Measurements from ENCODE around the gene EEF2KMT. TPM values are rescaled to one million over a fixed set of nuclear protein-coding genes. Genes with fewer than 3 reads are reported as not detected.

Gene EEF2KMT
- polyA plus RNA-seq, 1 of the 3 experiments (the other 2 are of a cell fraction): 12.9 TPM

DNA sequence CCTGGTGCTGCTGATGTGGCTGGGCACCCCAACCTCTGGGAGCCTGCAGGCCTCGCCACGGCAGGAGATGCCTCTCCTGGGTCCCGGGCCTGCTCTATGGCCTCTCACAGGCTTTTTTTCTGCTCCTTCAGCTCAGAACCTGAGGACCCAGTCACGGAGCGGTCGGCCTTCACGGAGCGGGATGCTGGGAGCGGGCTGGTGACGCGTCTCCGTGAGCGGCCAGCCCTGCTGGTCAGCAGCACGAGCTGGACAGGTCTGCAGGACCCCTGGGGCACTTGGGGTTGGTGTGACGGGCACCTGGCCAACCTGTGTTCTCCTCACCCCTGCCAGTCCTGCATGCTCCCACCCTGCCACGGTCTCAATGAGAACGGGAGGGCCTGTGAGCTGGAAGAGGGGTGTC lies 19.0 kb downstream of the EEF2KMT start:
- no peak for TF ChIP-seq MEF2A (IDR thresholded peaks at IDR 0.05; ENCODE audit: borderline replicate concordance, low read depth)
- no peak overlapping the region for H3K9ac ChIP-seq
- H3K4me2 ChIP-seq: no peak overlapping the region
- no peaks in the 10 kb centered on the region for H3K9me3 ChIP-seq
- H3F3A ChIP-seq (replicated peaks; ENCODE audit: insufficient read depth): no peaks in the 10 kb centered on the region
- no peaks in the 10 kb centered on the region for H3K27me3 ChIP-seq (ENCODE audit: insufficient read depth)
- H3K36me3 ChIP-seq (replicated peaks in 1 of 2; ENCODE audit: control insufficient read depth in 1 of 2, insufficient read depth in 2 of 2, low read length in 1 of 2): peaks cover 0 to 17% of the 10 kb centered on the region in 2 experiments
- no peak for DNase-seq
- no peak overlapping the region for H2AFZ ChIP-seq (ENCODE audit: low read depth)
- CTCF ChIA-PET: no interaction called here
- peaks cover 11% of the 10 kb centered on the region; the same call in 1 of the 2 replicates for H3K79me2 ChIP-seq (ENCODE audit: insufficient read depth)
- H3K4me1 ChIP-seq (ENCODE audit: control insufficient read depth in 1 of 2, insufficient read depth in 2 of 2, low read depth in 1 of 2, low read length in 1 of 2): no peaks in the 10 kb centered on the region
- no peaks in the 10 kb centered on the region for H3K9me2 ChIP-seq
- no peak overlapping the region for H3K4me3 ChIP-seq (ENCODE audit: low read depth in 2 of 2, low read length in 1 of 2)
- 72% methylated on average over 3 of the region's 17 CpGs for WGBS (ENCODE audit: low lambda C conversion rate)
- POLR2A ChIA-PET: no interaction called here
- no peak overlapping the region for H3K27ac ChIP-seq (ENCODE audit: low read depth in 2 of 2, low read length in 1 of 2)
- H4K20me1 ChIP-seq (ENCODE audit: insufficient read depth): no peaks in the 10 kb centered on the region

DNA sequence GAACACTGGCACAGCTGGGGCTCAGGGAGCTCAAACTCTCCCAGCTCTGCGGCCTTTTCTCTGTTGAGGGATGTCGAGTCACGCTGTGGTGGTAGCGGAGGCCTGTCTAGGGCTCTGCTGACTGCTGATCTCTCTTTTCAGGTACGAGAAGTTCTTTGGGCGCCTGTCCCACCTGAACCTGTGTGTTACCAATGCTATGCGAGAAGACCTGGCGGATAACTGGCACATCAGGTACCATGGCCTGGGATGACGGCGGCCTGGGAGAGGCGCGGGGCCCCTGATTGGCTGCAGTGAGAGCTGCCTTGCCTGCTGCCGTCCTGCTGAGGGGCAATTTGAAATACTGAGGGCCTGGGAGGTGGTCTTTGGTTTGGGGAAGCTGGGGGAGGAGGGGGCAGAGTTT lies 20.3 kb downstream of the EEF2KMT start:
- 91% methylated on average over 8 of the region's 13 CpGs for WGBS (ENCODE audit: low lambda C conversion rate)
- no peak for DNase-seq
- Histone ChIP-seq H3K4me2 (no peak overlapping the region), H3K4me3 (ENCODE audit: low read depth in 2 of 2, low read length in 1 of 2) (no peak overlapping the region), H3K36me3 (replicated peaks in 1 of 2; ENCODE audit: control insufficient read depth in 1 of 2, insufficient read depth in 2 of 2, low read length in 1 of 2) (peaks cover 0 to 14% of the 10 kb centered on the region in 2 experiments), H3K9ac (no peak overlapping the region), H3K9me3 (no peaks in the 10 kb centered on the region), H2AFZ (ENCODE audit: low read depth) (no peak overlapping the region), H3K4me1 (ENCODE audit: control insufficient read depth in 1 of 2, insufficient read depth in 2 of 2, low read depth in 1 of 2, low read length in 1 of 2) (peaks cover 4% of the 10 kb centered on the region in 2 experiments; a peak in 1 of 4 replicates), H3K79me2 (ENCODE audit: insufficient read depth) (peaks cover 23% of the 10 kb centered on the region; the same call in 1 of the 2 replicates), H3K27me3 (ENCODE audit: insufficient read depth) (no peaks in the 10 kb centered on the region), H3K9me2 (no peaks in the 10 kb centered on the region), H3K27ac (ENCODE audit: low read depth in 2 of 2, low read length in 1 of 2) (no peak overlapping the region), H3F3A (replicated peaks; ENCODE audit: insufficient read depth) (no peaks in the 10 kb centered on the region), H4K20me1 (ENCODE audit: insufficient read depth) (no peaks in the 10 kb centered on the region)
- CTCF ChIA-PET: no interaction called here
- TF ChIP-seq REST (IDR thresholded peaks at IDR 0.05; ENCODE audit: low read depth, low read length) (no peak), FOXM1 (IDR thresholded peaks at IDR 0.05; ENCODE audit: low read depth) (no peak), CHD2 (IDR thresholded peaks at IDR 0.05; ENCODE audit: low read length, partially characterized antibody) (no peak), EP300 (IDR thresholded peaks at IDR 0.05; ENCODE audit: borderline replicate concordance in 1 of 2, low read depth in 1 of 2, low read length in 1 of 2) (no peak), GABPA (IDR thresholded peaks at IDR 0.05; ENCODE audit: low read depth) (no peak), SIN3A (IDR thresholded peaks at IDR 0.05; ENCODE audit: borderline replicate concordance, low read depth, low read length) (no peak), CTCF (IDR thresholded peaks at IDR 0.05) (no peak), NFIC (IDR thresholded peaks at IDR 0.05; ENCODE audit: borderline replicate concordance) (no peak), FOSL2 (IDR thresholded peaks at IDR 0.05; ENCODE audit: borderline replicate concordance, low read depth) (no peak), NRF1 (IDR thresholded peaks at IDR 0.05; ENCODE audit: low read depth, low read length) (no peak), MAX (IDR thresholded peaks at IDR 0.05; ENCODE audit: low read depth) (no peak), TEAD4 (IDR thresholded peaks at IDR 0.05; ENCODE audit: borderline replicate concordance, insufficient read depth) (no peak)
- POLR2A ChIA-PET: no interaction called here
